Tibial nerve (tissue), 3 donors: Measurements from ENCODE around the gene MAML3.

Source experiments
- CTCF ChIP-seq, 5 experiments: fragments of 200-600 bp in 3 of 5; fragments of 450-650 bp in 2 of 5; sonication (generic) in 3 of 5; IDR thresholded peaks; one replicate each; pipeline ENCODE4 v1.5.1; 2016 to 2019; ENCODE audit warnings: antibody characterized with exemption in 5 of 5, mild to moderate bottlenecking in 3 of 5, moderate library complexity in 2 of 5
- POLR2A ChIP-seq, 2 donors: fragments of 450-650 bp; IDR thresholded peaks; one replicate each; pipeline ENCODE4 v1.6.1; 2017; ENCODE audit warnings: antibody characterized with exemption in 2 of 2, mild to moderate bottlenecking in 2 of 2, moderate library complexity in 2 of 2

GRCh38 chr4:139965789-139966188 lies 188.2 kb downstream of the MAML3 start:
- TF ChIP-seq CTCF (IDR thresholded peaks at IDR 0.05) (no peak), POLR2A (IDR thresholded peaks at IDR 0.05) (no peak)
